NOMO-1 treated with DMSO at 0.1 percent for 48 hours (cell line): Measurements from ENCODE around the gene KCNJ16.

Experiments
- DNase-seq: peaks from one replicate; lab custom pipeline; 2025; ENCODE audit not compliant: unreplicated experiment; lab: John Stamatoyannopoulos, UW

The KCNJ16 gene

DNA sequence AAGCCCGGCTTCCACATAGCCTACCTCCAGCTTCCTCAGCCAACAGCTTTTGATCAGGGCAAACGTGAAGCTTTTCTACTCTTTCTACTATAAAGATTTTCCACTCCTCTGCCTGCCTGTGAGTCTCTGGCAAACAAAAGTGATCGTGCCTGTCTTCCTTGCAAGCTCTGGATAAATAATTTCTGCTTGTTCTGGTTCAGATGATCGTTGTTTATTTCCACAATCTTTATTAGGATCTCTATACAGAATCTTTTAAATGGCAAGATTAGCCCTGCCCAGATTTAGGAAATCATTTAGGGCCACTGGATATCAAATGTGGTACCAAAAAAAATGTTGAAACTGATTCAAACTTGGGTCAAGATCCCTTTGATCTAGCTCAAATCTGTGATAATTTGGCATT is 20.4 kb downstream of the KCNJ16 start:
- no peak for DNase-seq

GRCh38 chr17:70096861-70097260 is 21.8 kb downstream of the KCNJ16 start:
- DNase-seq: no peak

- DNase-seq: no peak
Measured at GRCh38 chr17:70098030-70098429, 23.0 kb downstream of the KCNJ16 start.

- peak; percentile 82 for DNase-seq
Measured at GRCh38 chr17:70099294-70099693, 24.3 kb downstream of the KCNJ16 start.

DNA sequence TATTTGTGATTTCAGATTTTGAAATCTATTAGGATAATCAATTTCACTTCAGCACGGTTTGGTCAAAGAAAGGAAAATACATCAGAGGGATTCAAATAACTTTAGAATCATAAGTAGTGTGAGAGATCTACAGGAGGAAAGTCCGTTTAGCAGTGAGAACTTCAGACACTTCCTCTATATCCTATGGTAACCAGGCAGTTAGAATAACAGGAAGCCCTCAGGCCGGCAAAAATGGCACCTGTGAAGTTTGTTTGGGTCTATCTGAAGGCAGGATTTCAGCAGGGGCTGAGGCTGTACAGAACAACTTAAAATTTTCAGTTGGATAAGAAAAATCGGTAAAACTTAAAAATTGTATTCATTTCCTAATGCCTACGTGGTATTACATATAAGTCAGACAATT is 24.9 kb downstream of the KCNJ16 start:
- DNase-seq: peak; percentile 65

DNA sequence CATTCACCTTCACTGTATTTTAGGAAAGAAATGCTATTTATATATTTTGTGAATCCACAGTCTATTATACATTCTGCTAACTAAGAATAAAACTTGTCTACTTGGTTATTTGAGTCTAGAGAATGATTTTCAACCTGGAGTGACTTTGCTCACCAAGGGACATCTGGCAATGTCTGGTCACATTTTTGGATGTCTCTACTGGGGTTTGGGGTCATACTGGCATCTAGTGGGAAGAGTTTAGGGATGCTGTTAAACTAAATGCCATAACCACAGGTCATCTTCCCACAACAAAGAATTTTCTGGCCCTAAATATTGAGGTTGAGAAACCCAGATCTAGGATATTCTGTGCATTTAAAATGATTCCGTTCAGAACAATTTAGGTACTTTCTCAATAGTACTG is 26.0 kb downstream of the KCNJ16 start:
- no peak for DNase-seq

DNA sequence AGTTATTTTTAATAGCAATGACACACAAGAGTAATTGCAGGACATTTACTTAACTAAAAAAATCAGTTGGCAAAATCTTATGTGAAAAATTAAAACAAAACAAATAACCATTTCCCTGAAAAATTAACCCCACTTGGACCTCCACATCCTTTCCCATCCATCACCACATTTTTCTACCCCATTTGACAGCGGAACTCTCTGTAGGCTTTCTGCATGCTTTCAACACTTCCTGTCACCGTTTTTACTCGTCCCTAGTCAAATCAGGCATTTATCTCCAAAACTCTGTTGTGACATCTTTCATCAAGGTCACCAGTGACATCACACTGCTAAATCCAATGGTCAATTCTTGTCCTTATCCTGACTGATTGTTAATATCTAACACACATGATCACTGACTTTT is 27.5 kb downstream of the KCNJ16 start:
- DNase-seq: peak; percentile 72

DNA sequence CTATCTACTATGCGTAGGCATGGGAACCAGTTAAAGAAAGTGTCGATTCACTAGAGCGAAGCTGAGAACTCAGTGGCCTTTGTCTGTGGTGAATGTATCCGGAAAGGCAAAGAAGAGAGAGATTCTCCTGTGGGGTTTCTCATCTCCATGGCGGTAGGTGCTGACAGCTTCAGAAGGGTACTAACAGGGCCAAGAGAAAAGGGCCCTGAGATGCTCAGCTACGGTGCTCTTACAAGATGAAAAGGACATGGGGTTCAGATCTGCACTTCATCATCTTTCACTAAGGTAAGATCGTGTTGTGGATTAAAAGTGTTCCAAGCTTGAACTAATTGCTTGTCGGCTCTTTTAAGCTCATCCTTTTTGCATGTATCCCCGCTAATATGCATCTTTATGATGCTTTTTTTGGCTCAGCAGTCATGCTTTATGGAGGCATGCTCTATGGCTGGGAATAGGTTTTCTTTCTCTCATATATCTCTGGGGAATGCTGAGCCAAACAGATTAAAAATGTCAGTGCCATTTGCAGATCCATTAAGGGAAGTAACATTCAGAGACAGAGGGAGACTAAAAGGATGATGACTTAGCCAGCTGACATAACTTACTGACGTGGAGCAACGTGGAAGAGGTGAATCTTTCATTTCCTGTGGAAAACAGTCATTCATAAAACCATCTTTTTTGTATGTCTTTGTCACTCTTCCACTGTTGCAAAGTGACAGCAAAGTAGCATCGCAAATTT is 29.9 kb downstream of the KCNJ16 start:
- DNase-seq: peak; percentile 5

GRCh38 chr17:70105641-70106040 is 30.6 kb downstream of the KCNJ16 start:
- no peak for DNase-seq

- no peak for DNase-seq
Measured at GRCh38 chr17:70106551-70106950, 31.5 kb downstream of the KCNJ16 start.

- DNase-seq: no peak
Measured at GRCh38 chr17:70107441-70107840, 32.4 kb downstream of the KCNJ16 start.

DNA sequence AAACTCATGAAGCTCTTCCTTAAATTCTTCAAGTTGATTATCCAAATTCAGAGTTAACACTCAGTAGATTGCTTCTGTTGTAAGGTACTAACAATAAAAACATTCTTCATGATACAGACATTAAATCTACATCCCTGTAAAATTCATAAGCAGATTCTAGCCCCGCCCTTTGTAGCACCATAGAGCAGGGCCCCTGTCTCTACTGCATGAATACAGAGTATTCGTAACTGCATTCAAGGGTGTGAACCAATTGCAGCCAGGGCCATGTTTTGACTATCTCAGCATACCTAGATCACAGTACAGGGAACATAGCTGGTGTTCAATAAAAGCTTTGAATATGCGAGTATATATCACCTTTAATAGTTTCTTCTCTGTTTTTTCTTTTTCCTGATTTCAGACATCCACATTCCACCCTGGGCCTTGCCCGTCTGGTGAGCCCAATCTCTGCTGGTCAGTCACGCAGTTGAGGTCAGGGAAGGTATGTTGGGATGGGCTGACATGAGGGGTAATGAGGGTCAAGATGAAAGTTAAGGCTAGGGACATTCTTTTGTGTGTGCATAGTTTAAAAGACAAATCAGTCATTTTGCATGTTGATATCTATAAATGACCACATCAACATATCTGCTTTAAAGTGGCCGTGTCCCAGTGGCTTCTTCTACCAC is 33.0 kb downstream of the KCNJ16 start:
- DNase-seq: no peak

DNA sequence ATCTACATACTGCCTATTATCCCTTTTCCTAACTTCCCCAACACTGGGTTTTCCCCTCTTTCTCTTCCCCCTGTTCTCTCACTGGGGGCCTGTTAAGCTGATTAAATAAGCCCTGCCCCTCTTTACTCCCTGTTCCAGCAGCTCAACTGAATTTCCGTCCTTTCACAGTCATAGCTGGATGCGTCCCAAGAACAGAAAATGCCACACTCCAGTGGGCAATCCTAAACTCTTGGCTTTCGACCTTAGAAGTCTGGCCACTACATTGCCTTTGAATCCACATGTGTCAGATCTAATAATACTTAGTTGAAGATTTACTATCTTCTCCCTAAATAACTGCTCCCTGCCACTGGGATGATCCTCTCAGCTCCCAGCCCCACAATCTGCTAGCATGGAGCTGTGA is 34.5 kb downstream of the KCNJ16 start:
- no peak for DNase-seq

DNA sequence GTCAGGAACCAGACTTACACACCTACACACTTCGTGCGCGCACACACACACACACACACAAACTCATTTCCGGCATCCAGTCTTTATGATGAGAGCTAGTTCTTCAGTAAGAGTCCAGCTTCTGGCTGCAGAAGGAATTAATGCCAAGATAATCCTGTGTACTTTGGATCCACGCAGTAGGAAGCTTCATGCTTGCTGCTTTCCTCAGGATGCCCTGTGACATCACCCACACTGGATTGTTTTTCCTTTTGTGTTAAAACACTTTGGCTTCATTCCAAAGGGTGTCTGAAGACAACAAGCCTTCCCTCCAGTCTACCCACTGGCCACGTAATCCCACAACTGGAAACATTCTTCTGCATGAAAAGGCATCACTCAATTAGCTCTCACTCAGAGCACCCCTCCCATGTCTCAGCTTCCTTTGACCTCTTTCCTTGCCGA is 35.4 kb downstream of the KCNJ16 start:
- no peak for DNase-seq

GRCh38 chr17:70111201-70111600 is 36.2 kb downstream of the KCNJ16 start:
- no peak for DNase-seq

GRCh38 chr17:70114405-70114804 is 39.4 kb downstream of the KCNJ16 start:
- DNase-seq: no peak

DNA sequence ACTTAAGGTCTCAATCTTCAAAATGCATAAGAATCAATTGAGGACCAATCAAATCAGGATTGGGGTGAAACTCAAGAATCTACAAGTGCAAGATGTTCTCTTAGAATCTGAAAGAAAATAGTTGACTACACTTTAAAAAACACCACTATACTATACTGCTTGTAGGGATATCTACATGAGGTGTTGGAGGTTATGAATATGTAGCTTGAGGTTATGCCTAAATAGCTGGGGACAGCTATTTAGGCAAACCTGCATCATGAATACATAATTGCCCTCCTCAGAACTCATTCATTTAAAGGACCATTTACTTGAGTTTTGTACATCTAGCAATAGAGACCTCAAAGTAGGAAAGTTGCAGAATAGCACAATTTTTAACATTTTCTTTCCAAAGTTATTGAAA is 40.1 kb downstream of the KCNJ16 start:
- DNase-seq: no peak

DNA sequence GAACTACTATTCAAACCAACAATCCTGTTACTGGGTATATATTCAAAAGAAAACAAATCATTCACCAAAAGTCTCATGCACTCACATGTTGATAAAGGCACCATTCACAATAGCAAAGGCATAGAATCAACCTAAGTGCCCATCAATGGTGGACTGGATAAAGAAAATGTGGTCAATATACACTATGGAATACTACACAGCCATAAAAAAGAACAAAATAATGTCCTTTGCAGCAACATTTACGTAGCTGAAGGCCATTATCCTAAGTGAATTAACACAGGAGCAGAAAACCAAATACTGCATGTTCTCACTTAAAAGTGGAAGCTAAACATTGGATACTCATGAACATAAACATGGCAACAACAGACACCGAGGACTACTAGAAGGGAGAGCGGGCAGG is 41.9 kb downstream of the KCNJ16 start:
- no peak for DNase-seq

- no peak for DNase-seq
Measured at GRCh38 chr17:70119545-70119944, 44.5 kb downstream of the KCNJ16 start.

DNA sequence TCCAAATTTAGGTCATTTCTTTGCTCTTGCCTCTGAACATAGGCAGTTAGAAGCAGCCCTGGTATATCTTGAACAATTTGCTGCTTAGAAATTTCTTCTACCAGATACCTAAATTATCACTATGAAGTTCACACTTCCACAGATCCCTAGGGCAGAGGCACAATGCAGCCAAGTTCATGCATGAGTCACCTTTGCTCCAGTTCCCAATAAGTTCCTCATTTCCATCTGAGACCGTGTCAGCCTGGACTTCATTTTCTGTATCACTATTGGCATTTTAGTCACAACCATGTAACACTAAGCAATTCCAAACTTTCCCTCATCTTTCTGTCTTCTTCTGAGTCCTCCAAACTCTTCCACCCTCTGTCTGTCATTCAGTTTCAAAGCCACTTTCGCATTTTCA is 45.0 kb downstream of the KCNJ16 start:
- DNase-seq: no peak

GRCh38 chr17:70120425-70120824 is 45.4 kb downstream of the KCNJ16 start:
- DNase-seq: peak; percentile 93

GRCh38 chr17:70121126-70121525 is 46.1 kb downstream of the KCNJ16 start:
- no peak for DNase-seq

- peak; percentile 90 for DNase-seq
Measured at GRCh38 chr17:70123193-70123592, 48.2 kb downstream of the KCNJ16 start.
